SKM-1 treated with dmso at 0.1 percent for 144 hours (cell line): ENCODE data around the gene PCDHGC3.

ENCODE experiments used
- DNase-seq: peaks from one replicate; lab custom pipeline; 2025; ENCODE audit not compliant: unreplicated experiment; lab: John Stamatoyannopoulos, UW

PCDHGC3 gene

GRCh38 chr5:141484641-141485311 lies 9.0 kb downstream of the PCDHGC3 start, which contains the start of gene PCDHGC4:
PCDHGC4 (plus strand) TSS chr5:141485030; CDS start chr5:141485174, 144 bp downstream.
- DNase-seq = no peak

GRCh38 chr5:141485321-141486055 lies 9.7 kb downstream of the PCDHGC3 start:
- no peak for DNase-seq

GRCh38 chr5:141486091-141486490 lies 10.3 kb downstream of the PCDHGC3 start:
- no peak for DNase-seq

GRCh38 chr5:141487131-141487530 lies 11.4 kb downstream of the PCDHGC3 start:
- no peak for DNase-seq

GRCh38 chr5:141488591-141489561 lies 13.1 kb downstream of the PCDHGC3 start, which contains the start of gene PCDHGC5:
PCDHGC5 (plus strand) TSS chr5:141489081; CDS start chr5:141489241, 160 bp downstream.
- no peak for DNase-seq

- DNase-seq = no peak
These were observed 14.1 kb downstream of the PCDHGC3 start for GRCh38 chr5:141489841-141490240.

- DNase-seq = no peak
These were observed 14.5 kb downstream of the PCDHGC3 start for GRCh38 chr5:141490271-141490670.

GRCh38 chr5:141490771-141491170 lies 15.0 kb downstream of the PCDHGC3 start:
- no peak for DNase-seq

- no peak for DNase-seq
These were observed 15.8 kb downstream of the PCDHGC3 start for GRCh38 chr5:141491323-141492167.

GRCh38 chr5:141492168-141492885 lies 16.6 kb downstream of the PCDHGC3 start:
- no peak for DNase-seq

- no peak for DNase-seq
These were observed 18.0 kb downstream of the PCDHGC3 start for GRCh38 chr5:141493500-141494422.

GRCh38 chr5:141494761-141495452 lies 19.1 kb downstream of the PCDHGC3 start:
- no peak for DNase-seq

GRCh38 chr5:141495453-141495811 lies 19.7 kb downstream of the PCDHGC3 start:
- DNase-seq = no peak

- no peak for DNase-seq
These were observed 20.3 kb downstream of the PCDHGC3 start for GRCh38 chr5:141496038-141496437.

GRCh38 chr5:141501761-141502160 lies 26.0 kb downstream of the PCDHGC3 start:
- no peak for DNase-seq

- no peak for DNase-seq
These were observed 27.9 kb downstream of the PCDHGC3 start for GRCh38 chr5:141503681-141504080.

GRCh38 chr5:141504216-141504615 lies 28.4 kb downstream of the PCDHGC3 start:
- DNase-seq = no peak
